BE2C (cell line): ENCODE data around the gene DYNLRB2.

Source experiments
- DNase-seq: peaks from one replicate; pipeline ENCODE4 v3.0.0-alpha.2; 2020
- H3K27me3 ChIP-seq: fragments of 250-450 bp; sonication (Bioruptor Pico); 2 replicates; pipeline ENCODE4 v1.5.1; 2020; ENCODE audit warnings: mild to moderate bottlenecking
- H3K36me3 ChIP-seq: fragments of 250-450 bp; sonication (Bioruptor Pico); 2 replicates; pipeline ENCODE4 v1.5.1; 2020; ENCODE audit warnings: mild to moderate bottlenecking
- H3K4me1 ChIP-seq: fragments of 250-450 bp; sonication (Bioruptor Pico); 2 replicates; pipeline ENCODE4 v1.5.1; 2020
- H3K4me3 ChIP-seq: 2 replicates; pipeline ENCODE4 v1.5.1; 2011; ENCODE audit warnings: low read depth, low read length
- H3K9me3 ChIP-seq: fragments of 250-450 bp; sonication (Bioruptor Pico); 2 replicates; pipeline ENCODE4 v1.5.1; 2020
- CTCF ChIP-seq: IDR thresholded peaks from 2 replicates; pipeline ENCODE4 v1.5.1; 2012; ENCODE audit warnings: mild to moderate bottlenecking, low read depth, low read length

The DYNLRB2 gene

GRCh38 chr16:80509872-80510271 is 30.9 kb upstream of the DYNLRB2 start:
- Histone ChIP-seq H3K36me3 (no peaks in the 10 kb centered on the region), H3K4me1 (no peaks in the 10 kb centered on the region), H3K4me3 (no peak overlapping the region), H3K27me3 (no peaks in the 10 kb centered on the region), H3K9me3 (no peaks in the 10 kb centered on the region; the same call in 1 of the 2 replicates)
- DNase-seq = no peak
- no peak for TF ChIP-seq CTCF

- Histone ChIP-seq H3K4me3 (no peak overlapping the region), H3K4me1 (no peaks in the 10 kb centered on the region), H3K27me3 (no peaks in the 10 kb centered on the region), H3K9me3 (no peaks in the 10 kb centered on the region), H3K36me3 (no peaks in the 10 kb centered on the region)
- DNase-seq = no peak
- TF ChIP-seq CTCF = no peak
Measured at GRCh38 chr16:80511824-80512592, 28.8 kb upstream of the DYNLRB2 start.

GRCh38 chr16:80512593-80512853 is 28.3 kb upstream of the DYNLRB2 start:
- H3K36me3 ChIP-seq = no peaks in the 10 kb centered on the region
- H3K4me3 ChIP-seq = no peak overlapping the region
- no peak for DNase-seq
- H3K27me3 ChIP-seq = no peaks in the 10 kb centered on the region
- no peaks in the 10 kb centered on the region for H3K4me1 ChIP-seq
- H3K9me3 ChIP-seq = no peaks in the 10 kb centered on the region
- TF ChIP-seq CTCF = no peak

GRCh38 chr16:80515374-80515773 is 25.4 kb upstream of the DYNLRB2 start:
- H3K4me3 ChIP-seq = no peak overlapping the region
- DNase-seq = no peak
- H3K27me3 ChIP-seq = no peaks in the 10 kb centered on the region
- H3K4me1 ChIP-seq = no peaks in the 10 kb centered on the region
- no peaks in the 10 kb centered on the region for H3K9me3 ChIP-seq
- no peak for TF ChIP-seq CTCF
- no peaks in the 10 kb centered on the region for H3K36me3 ChIP-seq

GRCh38 chr16:80517846-80518245 is 22.9 kb upstream of the DYNLRB2 start:
- no peak for TF ChIP-seq CTCF
- Histone ChIP-seq H3K36me3 (no peaks in the 10 kb centered on the region), H3K9me3 (no peaks in the 10 kb centered on the region), H3K27me3 (no peaks in the 10 kb centered on the region), H3K4me3 (no peak overlapping the region), H3K4me1 (no peaks in the 10 kb centered on the region)
- no peak for DNase-seq

- DNase-seq = no peak
- no peaks in the 10 kb centered on the region for H3K27me3 ChIP-seq
- no peak for TF ChIP-seq CTCF
- no peaks in the 10 kb centered on the region for H3K36me3 ChIP-seq
- H3K4me1 ChIP-seq = no peaks in the 10 kb centered on the region
- H3K4me3 ChIP-seq = no peak overlapping the region
- no peaks in the 10 kb centered on the region for H3K9me3 ChIP-seq
Measured at GRCh38 chr16:80518436-80518835, 22.4 kb upstream of the DYNLRB2 start.
